Neuron (in vitro differentiated cells): ENCODE results near the gene CEACAM18.

Experiments used
- H2AFZ ChIP-seq: one replicate; pipeline ENCODE4 v1.6.1; 2013; ENCODE audit warnings: low read depth, mild to moderate bottlenecking, inconsistent platforms, low read length, moderate library complexity
- H3K27me3 ChIP-seq: one replicate; pipeline ENCODE4 v1.6.1; 2013; ENCODE audit warnings: low read length; ENCODE audit not compliant: insufficient read depth
- H3K36me3 ChIP-seq: one replicate; pipeline ENCODE4 v1.6.1; 2013; ENCODE audit warnings: low read length; ENCODE audit not compliant: insufficient read depth
- H3K4me1 ChIP-seq: one replicate; pipeline ENCODE4 v1.6.1; 2013; ENCODE audit warnings: low read length; ENCODE audit not compliant: insufficient read depth
- H3K4me3 ChIP-seq: 2 replicates; pipeline ENCODE4 v1.5.1; 2013; ENCODE audit warnings: mild to moderate bottlenecking, low read length, moderate library complexity
- H3K9me3 ChIP-seq: one replicate; pipeline ENCODE4 v1.6.1; 2013; ENCODE audit warnings: low read length

Gene CEACAM18

GRCh38 chr19:51531349-51532315 is 53.3 kb downstream of the CEACAM18 start, which contains the start of gene SIGLEC6:
TSS of gene SIGLEC6 (minus strand) at chr19:51531670. CDS start at chr19:51531648, 22 bp downstream.
- H3K9me3 ChIP-seq, result no peaks in the 10 kb centered on the region
- no peaks in the 10 kb centered on the region for H3K36me3 ChIP-seq
- H3K27me3 ChIP-seq, result peaks cover 32% of the 10 kb centered on the region
- no peak within 1 kb of the TSS for H3K4me3 ChIP-seq
- no peak within 1 kb of the TSS for H2AFZ ChIP-seq
- H3K4me1 ChIP-seq, result no peaks in the 10 kb centered on the region

GRCh38 chr19:51535535-51535934 is 57.2 kb downstream of the CEACAM18 start:
- no peaks in the 10 kb centered on the region for H3K9me3 ChIP-seq
- no peaks in the 10 kb centered on the region for H3K36me3 ChIP-seq
- H2AFZ ChIP-seq, result no peak overlapping the region
- H3K27me3 ChIP-seq, result peaks cover 21% of the 10 kb centered on the region
- no peak overlapping the region for H3K4me3 ChIP-seq
- no peaks in the 10 kb centered on the region for H3K4me1 ChIP-seq

- Histone ChIP-seq H2AFZ (no peak overlapping the region), H3K4me3 (no peak overlapping the region), H3K36me3 (no peaks in the 10 kb centered on the region), H3K9me3 (no peaks in the 10 kb centered on the region), H3K27me3 (peaks cover 9% of the 10 kb centered on the region), H3K4me1 (no peaks in the 10 kb centered on the region)
Observed at GRCh38 chr19:51539821-51540366, 61.6 kb downstream of the CEACAM18 start.
